Measurements from ENCODE around the gene CACNB4.

GRCh38 chr2:152134488-152135280 is 35.8 kb upstream of the CACNB4 start:
- TF ChIP-seq CTCF (IDR thresholded peaks at IDR 0.05 in 2 of 3, conservative IDR thresholded peaks at IDR 0.05 in 1 of 3; ENCODE audit: borderline replicate concordance in 1 of 3, insufficient read depth in 1 of 3, low read depth in 2 of 3, low read length in 2 of 3) (no peak), TCF7L2 (IDR thresholded peaks at IDR 0.05; ENCODE audit: borderline replicate concordance, extremely low read depth, insufficient read depth, insufficient read length) (no peak), SP1 (IDR thresholded peaks at IDR 0.05; ENCODE audit: low read depth) (no peak), POLR2A (IDR thresholded peaks at IDR 0.05; ENCODE audit: borderline replicate concordance, extremely low read depth, insufficient read depth, insufficient read length) (no peak), CEBPB (IDR thresholded peaks at IDR 0.05; ENCODE audit: low read depth) (no peak), EZH2 (IDR thresholded peaks at IDR 0.05) (no peak)
- TF ChIP-seq, protein P1, sequence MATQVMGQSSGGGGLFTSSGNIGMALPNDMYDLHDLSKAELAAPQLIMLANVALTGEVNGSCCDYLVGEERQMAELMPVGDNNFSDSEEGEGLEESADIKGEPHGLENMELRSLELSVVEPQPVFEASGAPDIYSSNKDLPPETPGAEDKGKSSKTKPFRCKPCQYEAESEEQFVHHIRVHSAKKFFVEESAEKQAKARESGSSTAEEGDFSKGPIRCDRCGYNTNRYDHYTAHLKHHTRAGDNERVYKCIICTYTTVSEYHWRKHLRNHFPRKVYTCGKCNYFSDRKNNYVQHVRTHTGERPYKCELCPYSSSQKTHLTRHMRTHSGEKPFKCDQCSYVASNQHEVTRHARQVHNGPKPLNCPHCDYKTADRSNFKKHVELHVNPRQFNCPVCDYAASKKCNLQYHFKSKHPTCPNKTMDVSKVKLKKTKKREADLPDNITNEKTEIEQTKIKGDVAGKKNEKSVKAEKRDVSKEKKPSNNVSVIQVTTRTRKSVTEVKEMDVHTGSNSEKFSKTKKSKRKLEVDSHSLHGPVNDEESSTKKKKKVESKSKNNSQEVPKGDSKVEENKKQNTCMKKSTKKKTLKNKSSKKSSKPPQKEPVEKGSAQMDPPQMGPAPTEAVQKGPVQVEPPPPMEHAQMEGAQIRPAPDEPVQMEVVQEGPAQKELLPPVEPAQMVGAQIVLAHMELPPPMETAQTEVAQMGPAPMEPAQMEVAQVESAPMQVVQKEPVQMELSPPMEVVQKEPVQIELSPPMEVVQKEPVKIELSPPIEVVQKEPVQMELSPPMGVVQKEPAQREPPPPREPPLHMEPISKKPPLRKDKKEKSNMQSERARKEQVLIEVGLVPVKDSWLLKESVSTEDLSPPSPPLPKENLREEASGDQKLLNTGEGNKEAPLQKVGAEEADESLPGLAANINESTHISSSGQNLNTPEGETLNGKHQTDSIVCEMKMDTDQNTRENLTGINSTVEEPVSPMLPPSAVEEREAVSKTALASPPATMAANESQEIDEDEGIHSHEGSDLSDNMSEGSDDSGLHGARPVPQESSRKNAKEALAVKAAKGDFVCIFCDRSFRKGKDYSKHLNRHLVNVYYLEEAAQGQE (IDR thresholded peaks at IDR 0.05; ENCODE audit: low read depth): no peak

Measured in HCT116 (cell line).